Lower lobe of right lung (tissue), 2 donors: ENCODE measurements around the gene CAV2. TPM values are rescaled to one million over a fixed set of nuclear protein-coding genes. Genes with fewer than 3 reads are reported as not detected.

Experiments used
- ATAC-seq, 2 donors: fragments of 200-7000 bp; cut with Tn5 transposase; one replicate each; pipeline ENCODE4 v1.9.1; 2020 to 2022; ENCODE audit warnings: mild to moderate bottlenecking in 2 of 2, moderate library complexity in 2 of 2
- DNase-seq: peaks from one replicate; pipeline ENCODE4 v3.0.0-alpha.2; 2020
- H3K27ac ChIP-seq: fragments of 200-600 bp; one replicate; pipeline ENCODE4 v1.8.0; 2022
- H3K27me3 ChIP-seq: fragments of 200-600 bp; one replicate; pipeline ENCODE4 v1.8.0; 2022; ENCODE audit warnings: low read depth
- H3K36me3 ChIP-seq: fragments of 200-600 bp; one replicate; pipeline ENCODE4 v1.8.0; 2022; ENCODE audit warnings: mild to moderate bottlenecking
- H3K4me1 ChIP-seq: fragments of 200-600 bp; one replicate; pipeline ENCODE4 v1.8.0; 2022
- H3K4me3 ChIP-seq: fragments of 200-600 bp; one replicate; pipeline ENCODE4 v1.8.0; 2022; ENCODE audit warnings: mild to moderate bottlenecking
- H3K9me3 ChIP-seq: fragments of 200-600 bp; one replicate; pipeline ENCODE4 v1.8.0; 2022
- intact Hi-C: fragments of 100-400 bp; cut with DNase I; formaldehyde crosslinking; loops from one replicate; pipeline ENCODE4 v1.11.0; 2022
- total RNA-seq: library from RNA; stranded (reverse); fragmentation: NEBNext Ultra II Directional; extraction: Animal tissue kit (Norgen Biotek cat#: 25700); gene quantifications from one replicate; pipeline ENCODE4 v1.2.1, GENCODE V29; 2021
- TF ChIP-seq, protein P1 (sequence below): fragments of 200-600 bp; IDR thresholded peaks from one replicate; pipeline ENCODE4 v1.8.0; 2022; ENCODE audit warnings: antibody characterized with exemption, mild to moderate bottlenecking
- donor health status: DM: no; HTN: yes; CAD: no; lungs with severe emphysema.

CAV2 gene
- total RNA-seq, 1 donor from 2014 or later = 143 TPM

DNA sequence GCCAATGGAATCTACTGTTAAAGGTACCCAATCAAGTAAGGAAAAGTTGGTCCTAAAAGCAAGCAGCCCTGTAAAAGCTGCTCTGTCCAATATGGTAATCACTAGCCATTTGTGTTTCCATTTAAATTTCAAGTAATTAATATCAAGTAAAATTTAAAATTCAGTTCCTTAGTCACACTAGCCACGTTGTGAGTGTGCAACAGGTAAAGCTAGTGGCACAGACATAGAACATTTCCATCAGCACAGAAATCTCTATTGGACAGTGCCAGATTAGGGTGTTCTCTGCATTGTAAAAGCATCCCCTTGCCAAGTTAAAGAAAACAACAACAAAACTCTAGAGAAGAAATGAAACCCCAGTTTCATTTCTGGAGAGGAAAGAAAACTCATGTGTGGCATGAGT is 29.7 kb downstream of the CAV2 start:
- H3K27ac ChIP-seq = peak overlapping the region; percentile 92

DNA sequence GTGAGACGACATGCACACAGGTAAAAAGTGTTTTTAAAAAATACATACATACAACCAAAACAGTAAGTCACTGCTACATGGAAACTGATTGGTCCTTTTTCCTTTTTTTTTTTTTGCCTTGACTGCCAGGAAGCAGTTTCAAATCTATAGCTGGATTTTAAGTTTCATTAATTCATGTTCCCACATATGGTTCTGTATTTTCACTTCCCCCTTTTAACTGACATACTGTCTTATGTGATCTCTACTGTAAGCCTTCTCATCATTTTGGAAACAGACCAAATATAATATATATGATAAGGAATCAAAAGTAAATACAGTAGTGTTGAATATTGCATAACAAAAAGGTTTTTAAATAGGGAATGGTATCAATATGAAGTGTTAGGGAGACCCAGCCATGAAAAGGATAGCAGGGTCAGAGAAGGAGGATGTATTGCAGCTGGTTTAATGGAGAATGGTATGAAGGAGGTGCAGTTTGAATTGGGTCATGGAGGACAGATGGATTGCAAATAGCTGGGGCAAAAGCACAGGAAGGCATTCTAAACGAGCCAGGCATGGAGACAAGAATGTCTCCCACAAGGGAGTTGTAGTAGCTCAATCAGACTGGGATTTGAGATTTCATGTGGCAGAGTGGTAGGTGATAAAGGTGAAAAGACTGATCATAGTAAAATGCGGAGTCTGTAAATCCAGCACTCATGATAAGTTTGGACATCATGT is 30.7 kb downstream of the CAV2 start:
- DNase-seq = no peak
- ATAC-seq = no peak
- Histone ChIP-seq H3K36me3 (peaks cover 12% of the 10 kb centered on the region), H3K4me3 (peak overlapping the region; percentile 76), H3K27me3 (peaks cover 4% of the 10 kb centered on the region), H3K9me3 (no peaks in the 10 kb centered on the region), H3K27ac (peak overlapping the region; percentile 92), H3K4me1 (peaks cover 28% of the 10 kb centered on the region)
- intact Hi-C loops = no loop called here
- TF ChIP-seq, protein P1, sequence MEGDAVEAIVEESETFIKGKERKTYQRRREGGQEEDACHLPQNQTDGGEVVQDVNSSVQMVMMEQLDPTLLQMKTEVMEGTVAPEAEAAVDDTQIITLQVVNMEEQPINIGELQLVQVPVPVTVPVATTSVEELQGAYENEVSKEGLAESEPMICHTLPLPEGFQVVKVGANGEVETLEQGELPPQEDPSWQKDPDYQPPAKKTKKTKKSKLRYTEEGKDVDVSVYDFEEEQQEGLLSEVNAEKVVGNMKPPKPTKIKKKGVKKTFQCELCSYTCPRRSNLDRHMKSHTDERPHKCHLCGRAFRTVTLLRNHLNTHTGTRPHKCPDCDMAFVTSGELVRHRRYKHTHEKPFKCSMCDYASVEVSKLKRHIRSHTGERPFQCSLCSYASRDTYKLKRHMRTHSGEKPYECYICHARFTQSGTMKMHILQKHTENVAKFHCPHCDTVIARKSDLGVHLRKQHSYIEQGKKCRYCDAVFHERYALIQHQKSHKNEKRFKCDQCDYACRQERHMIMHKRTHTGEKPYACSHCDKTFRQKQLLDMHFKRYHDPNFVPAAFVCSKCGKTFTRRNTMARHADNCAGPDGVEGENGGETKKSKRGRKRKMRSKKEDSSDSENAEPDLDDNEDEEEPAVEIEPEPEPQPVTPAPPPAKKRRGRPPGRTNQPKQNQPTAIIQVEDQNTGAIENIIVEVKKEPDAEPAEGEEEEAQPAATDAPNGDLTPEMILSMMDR = no peak

More for the DNA sequence above, 29.7 kb downstream of the CAV2 start:
- H3K27me3 ChIP-seq = peaks cover 10% of the 10 kb centered on the region
- ATAC-seq (no peak), DNase-seq (no peak)
- H3K4me1 ChIP-seq = peaks cover 26% of the 10 kb centered on the region
- H3K4me3 ChIP-seq = peak overlapping the region; percentile 76
- intact Hi-C loops = loop anchor here (10.0 kb wide), 1 partner anchor 264 kb away; no protein-coding TSS in a partner anchor
- TF ChIP-seq, protein P1 = no peak
- H3K9me3 ChIP-seq = no peaks in the 10 kb centered on the region
- H3K36me3 ChIP-seq = peaks cover 8% of the 10 kb centered on the region

DNA sequence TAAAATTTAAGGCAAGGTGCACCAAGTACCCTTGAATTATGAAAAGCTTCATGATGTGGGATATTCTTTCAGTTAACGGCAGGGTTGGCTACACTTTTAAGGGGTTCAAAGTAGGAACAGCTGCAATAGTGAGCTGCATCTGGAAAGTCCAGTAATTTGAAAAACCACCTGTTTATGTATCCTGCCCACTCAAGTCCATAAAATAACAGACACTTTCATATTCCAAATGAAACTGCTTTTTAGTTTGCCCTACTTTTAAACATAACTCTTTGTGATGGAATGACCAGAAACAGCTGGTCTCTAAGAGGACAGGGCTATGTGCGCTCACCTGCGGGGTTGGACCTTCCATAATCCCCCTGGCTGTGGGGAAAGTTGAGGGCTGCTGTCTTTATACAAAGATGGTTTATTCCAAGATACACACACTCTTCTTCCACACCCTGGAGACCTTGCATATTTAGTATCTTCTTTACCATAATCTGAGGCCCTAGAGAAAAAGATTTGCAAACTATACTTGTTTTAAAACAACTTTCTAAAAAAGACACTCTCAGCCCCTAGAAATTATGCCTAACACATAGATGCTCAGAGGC is 32.7 kb downstream of the CAV2 start:
- TF ChIP-seq, protein P1 = no peak
- H3K27ac ChIP-seq = peak overlapping the region; percentile 42
- DNase-seq (no peak), ATAC-seq (no peak)
- H3K27me3 ChIP-seq = no peaks in the 10 kb centered on the region
- peak overlapping the region; percentile 76 for H3K4me3 ChIP-seq
- peaks cover 26% of the 10 kb centered on the region for H3K4me1 ChIP-seq
- H3K9me3 ChIP-seq = no peaks in the 10 kb centered on the region
- H3K36me3 ChIP-seq = peaks cover 24% of the 10 kb centered on the region
- intact Hi-C loops = no loop called here

DNA sequence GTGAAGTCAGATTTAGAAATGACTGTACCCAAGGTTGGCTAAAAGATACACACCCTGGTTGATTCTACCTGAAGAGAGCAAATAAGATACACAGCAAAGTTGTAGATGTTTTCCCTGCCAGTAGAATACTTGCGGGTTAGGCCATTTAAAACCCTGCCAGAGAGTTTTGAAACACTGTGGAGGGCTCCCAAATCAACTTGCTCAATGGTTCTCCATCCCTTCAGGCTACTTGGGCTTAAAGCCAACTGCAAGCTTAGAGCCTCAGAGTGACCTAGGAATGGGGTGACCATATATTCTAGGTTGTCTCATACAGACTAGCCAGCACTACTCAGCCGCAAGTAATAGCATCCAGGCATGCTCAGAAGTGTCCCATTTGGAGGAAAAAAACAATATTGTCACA is 35.3 kb downstream of the CAV2 start:
- ATAC-seq (peak; percentile 25 to 56), DNase-seq (no peak)
- intact Hi-C loops = no loop called here
- TF ChIP-seq, protein P1 = no peak
- peaks cover 26% of the 10 kb centered on the region for H3K36me3 ChIP-seq
- peak overlapping the region; percentile 29 for H3K4me3 ChIP-seq
- peak overlapping the region; percentile 22 for H3K27ac ChIP-seq
- H3K9me3 ChIP-seq = no peaks in the 10 kb centered on the region
- H3K27me3 ChIP-seq = no peaks in the 10 kb centered on the region
- peaks cover 28% of the 10 kb centered on the region for H3K4me1 ChIP-seq

DNA sequence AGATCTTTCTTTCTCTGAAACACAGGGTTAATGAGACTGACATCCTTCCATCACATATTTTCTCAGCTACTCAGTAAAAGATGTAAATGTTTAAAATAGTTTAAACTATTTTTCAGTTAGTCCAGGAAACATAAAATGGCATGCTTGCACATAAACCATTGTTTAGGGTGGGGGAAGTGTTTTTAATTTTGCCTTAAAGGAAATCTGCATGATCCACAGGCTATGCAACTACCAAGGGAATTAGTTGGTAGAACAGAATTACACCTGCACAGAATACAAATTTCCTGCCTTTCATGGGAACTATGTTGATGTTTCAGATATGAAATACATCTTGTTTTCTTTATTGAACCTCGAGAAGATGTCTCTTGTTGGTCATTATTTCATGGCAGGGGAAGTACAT is 35.9 kb downstream of the CAV2 start:
- H3K27ac ChIP-seq = peak overlapping the region; percentile 22
- H3K27me3 ChIP-seq = no peaks in the 10 kb centered on the region
- TF ChIP-seq, protein P1 = no peak
- H3K36me3 ChIP-seq = peaks cover 26% of the 10 kb centered on the region
- H3K4me3 ChIP-seq = peak overlapping the region; percentile 29
- no peaks in the 10 kb centered on the region for H3K9me3 ChIP-seq
- DNase-seq = no peak
- intact Hi-C loops = no loop called here
- H3K4me1 ChIP-seq = peaks cover 29% of the 10 kb centered on the region
- ATAC-seq = no peak
